ENCODE measurements around the gene CDH2. TPM values are rescaled to one million over a fixed set of nuclear protein-coding genes. Genes with fewer than 3 reads are reported as not detected.

The CDH2 gene
- total RNA-seq, 2 experiments from 2014 or later: 0.10 to 0.37 TPM

GRCh38 chr18:28152754-28153153, 24.2 kb downstream of the CDH2 start:
- no peak overlapping the region for H3K27ac Mint-ChIP-seq
- no peaks in the 10 kb centered on the region for H3K36me3 Mint-ChIP-seq
- no peaks in the 10 kb centered on the region for H3K27me3 Mint-ChIP-seq

GRCh38 chr18:28152354-28152753, 24.6 kb downstream of the CDH2 start:
- Mint-ChIP-seq H3K4me1 (no peaks in the 10 kb centered on the region), H3K27me3 (no peaks in the 10 kb centered on the region), H3K36me3 (no peaks in the 10 kb centered on the region), H3K27ac (no peak overlapping the region), H3K9me3 (no peaks in the 10 kb centered on the region), H3K4me3 (no peak overlapping the region)
- DNase-seq: no peak

More at GRCh38 chr18:28152754-28153153, 24.2 kb downstream of the CDH2 start:
- Mint-ChIP-seq H3K4me1 (no peaks in the 10 kb centered on the region), H3K4me3 (no peak overlapping the region), H3K9me3 (no peaks in the 10 kb centered on the region)
- no peak for DNase-seq

- no peaks in the 10 kb centered on the region for H3K27me3 Mint-ChIP-seq
- no peak for DNase-seq
- H3K4me3 Mint-ChIP-seq: no peak overlapping the region
- H3K9me3 Mint-ChIP-seq: no peaks in the 10 kb centered on the region
- no peaks in the 10 kb centered on the region for H3K4me1 Mint-ChIP-seq
- no peak overlapping the region for H3K27ac Mint-ChIP-seq
- no peaks in the 10 kb centered on the region for H3K36me3 Mint-ChIP-seq
These were observed 25.5 kb downstream of the CDH2 start for GRCh38 chr18:28151434-28151833.

- Mint-ChIP-seq H3K4me1 (no peaks in the 10 kb centered on the region), H3K9me3 (no peaks in the 10 kb centered on the region), H3K27me3 (no peaks in the 10 kb centered on the region), H3K27ac (no peak overlapping the region), H3K4me3 (no peak overlapping the region), H3K36me3 (no peaks in the 10 kb centered on the region)
- DNase-seq: no peak
These were observed 26.0 kb downstream of the CDH2 start for GRCh38 chr18:28150925-28151324.

GRCh38 chr18:28149810-28150420, 27.0 kb downstream of the CDH2 start:
- Mint-ChIP-seq H3K36me3 (no peaks in the 10 kb centered on the region), H3K4me1 (no peaks in the 10 kb centered on the region), H3K27ac (no peak overlapping the region), H3K27me3 (no peaks in the 10 kb centered on the region), H3K4me3 (no peak overlapping the region), H3K9me3 (no peaks in the 10 kb centered on the region)
- no peak for DNase-seq

GRCh38 chr18:28147674-28148171, 29.2 kb downstream of the CDH2 start:
- no peak overlapping the region for H3K27ac Mint-ChIP-seq
- H3K9me3 Mint-ChIP-seq: no peaks in the 10 kb centered on the region
- H3K4me1 Mint-ChIP-seq: no peaks in the 10 kb centered on the region
- no peak for DNase-seq
- H3K27me3 Mint-ChIP-seq: no peaks in the 10 kb centered on the region
- no peak overlapping the region for H3K4me3 Mint-ChIP-seq
- no peaks in the 10 kb centered on the region for H3K36me3 Mint-ChIP-seq

DNA sequence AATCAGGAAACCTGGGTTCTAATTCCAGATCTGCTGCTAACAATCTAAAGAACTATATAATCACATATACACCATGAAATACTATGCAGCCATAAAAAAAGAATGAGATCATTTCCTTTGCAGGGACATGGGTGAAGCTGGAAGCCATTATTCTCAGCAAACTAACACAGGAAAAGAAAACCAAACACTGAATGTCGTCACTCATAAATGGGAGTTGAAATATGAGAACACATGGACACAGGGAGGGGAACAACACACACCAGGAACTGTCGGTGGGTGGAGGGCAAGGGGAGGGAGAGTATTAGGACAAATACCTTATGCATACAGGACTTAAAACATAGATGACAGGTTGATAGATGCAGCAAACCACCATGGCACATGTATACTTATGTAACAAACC, 33.2 kb downstream of the CDH2 start:
- H3K27ac Mint-ChIP-seq: no peak overlapping the region
- H3K27me3 Mint-ChIP-seq: no peaks in the 10 kb centered on the region
- no peaks in the 10 kb centered on the region for H3K4me1 Mint-ChIP-seq
- no peak for DNase-seq
- no peaks in the 10 kb centered on the region for H3K36me3 Mint-ChIP-seq
- no peak overlapping the region for H3K4me3 Mint-ChIP-seq
- peaks cover 2% of the 10 kb centered on the region for H3K9me3 Mint-ChIP-seq

- H3K27ac Mint-ChIP-seq: no peak overlapping the region
- no peaks in the 10 kb centered on the region for H3K4me1 Mint-ChIP-seq
- H3K9me3 Mint-ChIP-seq: peaks cover 2% of the 10 kb centered on the region
- H3K4me3 Mint-ChIP-seq: no peak overlapping the region
- H3K36me3 Mint-ChIP-seq: no peaks in the 10 kb centered on the region
- no peak for DNase-seq
- H3K27me3 Mint-ChIP-seq: no peaks in the 10 kb centered on the region
These were observed 38.1 kb downstream of the CDH2 start for GRCh38 chr18:28138816-28139215.

DNA sequence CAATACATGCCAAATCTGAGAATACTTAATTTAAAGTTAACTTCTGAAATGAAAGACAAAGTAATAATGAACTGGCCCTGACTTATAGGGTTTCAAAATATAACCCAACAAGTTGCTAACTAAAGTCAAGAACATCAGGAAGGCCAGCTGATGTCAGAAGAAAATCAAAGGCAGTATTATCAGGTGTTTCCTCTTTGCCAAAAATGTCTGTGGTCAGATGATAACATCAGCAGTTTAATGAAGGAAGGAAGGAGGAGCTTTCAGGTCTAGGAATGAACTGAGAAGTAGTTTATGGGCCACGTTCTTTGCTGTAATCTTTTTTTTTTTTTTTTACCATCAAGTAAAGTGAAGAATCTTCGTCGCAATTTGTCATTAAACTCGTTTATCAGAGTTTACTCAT, 40.9 kb downstream of the CDH2 start:
- Mint-ChIP-seq H3K9me3 (no peaks in the 10 kb centered on the region), H3K27me3 (no peaks in the 10 kb centered on the region), H3K4me1 (no peaks in the 10 kb centered on the region), H3K36me3 (no peaks in the 10 kb centered on the region), H3K27ac (no peak overlapping the region), H3K4me3 (no peak overlapping the region)
- DNase-seq: no peak

DNA sequence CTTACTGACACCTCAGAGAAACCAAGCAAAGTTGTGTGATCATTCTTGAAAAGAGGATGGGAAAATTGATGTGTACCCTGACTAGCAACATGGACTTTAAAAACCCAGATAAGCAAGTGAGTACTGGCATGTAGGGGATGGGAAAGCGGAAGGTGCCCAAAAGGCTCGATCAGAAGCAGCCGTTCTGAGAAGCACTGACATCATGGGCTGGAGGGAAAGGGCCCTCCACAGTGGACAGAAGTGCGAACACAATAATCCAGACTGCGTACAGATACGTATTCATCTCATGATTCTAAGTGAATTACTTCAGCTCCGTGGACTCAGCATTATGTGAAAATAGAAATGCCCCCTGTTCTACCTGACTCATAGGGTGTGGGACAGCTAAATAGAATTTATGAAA, 42.2 kb downstream of the CDH2 start:
- no peaks in the 10 kb centered on the region for H3K9me3 Mint-ChIP-seq
- H3K4me3 Mint-ChIP-seq: no peak overlapping the region
- H3K36me3 Mint-ChIP-seq: no peaks in the 10 kb centered on the region
- no peaks in the 10 kb centered on the region for H3K27me3 Mint-ChIP-seq
- DNase-seq: no peak
- no peak overlapping the region for H3K27ac Mint-ChIP-seq
- H3K4me1 Mint-ChIP-seq: no peaks in the 10 kb centered on the region

GRCh38 chr18:28132084-28132483, 44.8 kb downstream of the CDH2 start:
- Mint-ChIP-seq H3K4me3 (no peak overlapping the region), H3K36me3 (no peaks in the 10 kb centered on the region), H3K27ac (no peak overlapping the region), H3K9me3 (no peaks in the 10 kb centered on the region), H3K27me3 (no peaks in the 10 kb centered on the region), H3K4me1 (no peaks in the 10 kb centered on the region)
- no peak for DNase-seq

DNA sequence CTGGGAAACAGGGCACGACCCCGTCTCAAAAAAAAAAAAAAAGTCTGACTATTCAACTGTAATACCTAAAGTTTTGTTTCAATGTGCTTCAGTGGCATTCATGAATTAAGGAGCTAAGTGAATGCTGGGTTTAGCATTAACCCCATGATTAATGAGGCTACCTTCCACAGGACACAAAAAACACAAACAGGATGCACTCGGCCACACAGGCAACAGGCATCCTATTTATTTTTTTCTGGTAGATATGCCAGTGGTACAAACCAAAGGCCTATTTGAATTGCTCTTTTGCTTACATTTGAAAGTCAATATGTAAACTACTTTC, 48.3 kb downstream of the CDH2 start:
- H3K27me3 Mint-ChIP-seq: no peaks in the 10 kb centered on the region
- DNase-seq: no peak
- H3K4me3 Mint-ChIP-seq: no peak overlapping the region
- no peak overlapping the region for H3K27ac Mint-ChIP-seq
- H3K9me3 Mint-ChIP-seq: no peaks in the 10 kb centered on the region
- H3K4me1 Mint-ChIP-seq: no peaks in the 10 kb centered on the region
- H3K36me3 Mint-ChIP-seq: no peaks in the 10 kb centered on the region

DNA sequence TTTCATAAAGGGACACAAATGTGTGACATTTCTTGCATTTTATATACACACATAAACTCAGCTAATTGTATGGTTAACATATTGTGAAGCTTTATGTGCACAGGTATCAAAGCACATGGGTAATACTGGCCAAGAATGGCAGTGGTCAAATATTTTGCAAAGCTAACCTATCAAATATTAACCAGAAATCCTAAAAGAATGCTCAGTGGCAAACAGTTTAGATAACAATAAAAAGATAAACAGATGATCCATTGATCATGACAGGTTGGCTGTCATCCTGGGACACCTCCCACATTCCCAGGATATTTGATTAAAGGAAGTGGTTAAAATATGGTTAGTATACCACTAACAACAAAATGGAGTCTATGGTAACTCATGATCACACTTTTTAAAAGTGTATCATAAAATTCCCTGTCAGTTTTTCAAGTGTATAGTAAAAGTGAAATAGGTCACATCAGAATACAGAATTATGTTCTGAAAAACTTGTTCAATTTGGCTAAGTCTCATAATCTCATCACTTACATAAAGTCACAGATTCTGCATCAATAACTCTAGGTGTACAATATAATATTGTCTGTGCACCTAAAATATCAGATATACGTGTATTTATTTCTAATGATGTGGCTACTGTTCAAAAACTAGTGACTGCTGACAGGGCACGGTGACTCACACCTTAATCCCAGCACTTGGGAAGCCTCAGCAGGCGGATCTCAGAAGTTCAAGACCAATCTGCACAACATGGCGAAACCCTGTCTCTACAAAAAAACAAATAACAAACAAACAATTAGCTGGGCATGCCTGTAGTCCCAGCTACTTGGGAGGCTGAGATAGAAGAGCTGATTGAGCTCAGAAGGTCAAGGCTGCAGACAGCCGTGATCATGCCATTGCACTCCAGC, 48.9 kb downstream of the CDH2 start:
- no peaks in the 10 kb centered on the region for H3K27me3 Mint-ChIP-seq
- H3K36me3 Mint-ChIP-seq: no peaks in the 10 kb centered on the region

GRCh38 chr18:28127228-28127627, 49.7 kb downstream of the CDH2 start:
- Mint-ChIP-seq H3K9me3 (no peaks in the 10 kb centered on the region), H3K36me3 (no peaks in the 10 kb centered on the region), H3K4me1 (no peaks in the 10 kb centered on the region), H3K4me3 (no peak overlapping the region), H3K27me3 (no peaks in the 10 kb centered on the region), H3K27ac (no peak overlapping the region)
- DNase-seq: no peak

More for the DNA sequence above, 48.9 kb downstream of the CDH2 start:
- H3K27ac Mint-ChIP-seq: no peak overlapping the region
- H3K9me3 Mint-ChIP-seq: no peaks in the 10 kb centered on the region
- no peaks in the 10 kb centered on the region for H3K4me1 Mint-ChIP-seq
- no peak for DNase-seq
- H3K4me3 Mint-ChIP-seq: no peak overlapping the region

DNA sequence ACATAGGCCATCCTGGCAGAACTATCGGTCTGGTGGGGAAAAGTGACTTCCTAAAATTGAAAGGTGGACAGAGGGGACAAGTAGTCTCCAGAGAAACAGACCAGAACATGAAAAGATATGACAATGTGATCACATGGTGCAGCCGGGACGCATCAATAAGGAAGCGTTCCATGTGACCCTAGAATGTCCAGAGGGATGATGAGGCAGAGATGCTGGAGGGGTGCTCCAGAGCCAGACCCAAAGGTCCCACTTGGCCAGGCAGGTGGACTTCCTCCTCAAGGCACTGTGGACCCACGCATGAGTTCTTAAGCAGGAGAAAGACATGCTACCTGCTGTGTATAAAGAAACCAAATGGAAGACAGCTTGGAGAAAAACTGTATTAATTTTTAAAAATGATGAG, 50.2 kb downstream of the CDH2 start:
- no peaks in the 10 kb centered on the region for H3K4me1 Mint-ChIP-seq
- H3K9me3 Mint-ChIP-seq: no peaks in the 10 kb centered on the region
- no peaks in the 10 kb centered on the region for H3K27me3 Mint-ChIP-seq
- H3K36me3 Mint-ChIP-seq: no peaks in the 10 kb centered on the region
- H3K27ac Mint-ChIP-seq: no peak overlapping the region
- no peak overlapping the region for H3K4me3 Mint-ChIP-seq
- DNase-seq: no peak

- H3K4me1 Mint-ChIP-seq: no peaks in the 10 kb centered on the region
- DNase-seq: no peak
- no peaks in the 10 kb centered on the region for H3K27me3 Mint-ChIP-seq
- peaks cover 3% of the 10 kb centered on the region for H3K9me3 Mint-ChIP-seq
- no peak overlapping the region for H3K27ac Mint-ChIP-seq
- no peak overlapping the region for H3K4me3 Mint-ChIP-seq
- H3K36me3 Mint-ChIP-seq: no peaks in the 10 kb centered on the region
These were observed 51.9 kb downstream of the CDH2 start for GRCh38 chr18:28125051-28125450.
